Measurements from ENCODE around the gene SPAM1.
"Not testable (repeated sequence)": the region's sequence is repeated elsewhere in the genome, so short reads cannot be mapped to it uniquely, and the experiment has no call there.

SPAM1 gene

DNA sequence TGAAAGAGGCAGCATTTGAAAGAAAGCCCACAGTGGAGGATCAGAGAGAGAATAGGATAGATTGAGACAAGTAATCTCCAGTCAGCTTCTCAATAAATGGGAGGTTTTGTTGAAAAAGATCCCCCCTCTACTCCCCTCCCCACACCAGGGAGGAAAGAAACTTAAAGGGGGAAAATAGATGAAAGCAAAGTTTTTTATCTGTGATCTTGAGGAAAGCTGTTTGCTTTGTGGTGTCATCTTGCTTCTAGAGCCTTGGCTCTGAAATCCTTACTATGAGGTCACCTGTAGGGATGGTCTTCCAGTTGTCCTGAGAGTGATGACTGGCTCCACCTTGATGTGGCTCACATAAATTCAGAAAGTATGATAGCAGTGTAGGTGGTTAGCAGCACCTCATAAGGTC, at the start of gene SPAM1:
SPAM1 (plus strand) TSS at position 301 of the 400 bp plus-strand sequence. CDS start 28,330 bp downstream, outside the sequence.
- no peak for DNase-seq (ENCODE audit: low read depth in 1 of 2, low spot score in 1 of 2)

- DNase-seq (ENCODE audit: low read depth in 1 of 2, low spot score in 1 of 2): no peak
Observed at GRCh38 chr7:123876557-123877256, 48.3 kb upstream of the SPAM1 start.

GRCh38 chr7:123879628-123880027, 45.4 kb upstream of the SPAM1 start:
- DNase-seq (ENCODE audit: low read depth in 1 of 2, low spot score in 1 of 2): no peak

DNA sequence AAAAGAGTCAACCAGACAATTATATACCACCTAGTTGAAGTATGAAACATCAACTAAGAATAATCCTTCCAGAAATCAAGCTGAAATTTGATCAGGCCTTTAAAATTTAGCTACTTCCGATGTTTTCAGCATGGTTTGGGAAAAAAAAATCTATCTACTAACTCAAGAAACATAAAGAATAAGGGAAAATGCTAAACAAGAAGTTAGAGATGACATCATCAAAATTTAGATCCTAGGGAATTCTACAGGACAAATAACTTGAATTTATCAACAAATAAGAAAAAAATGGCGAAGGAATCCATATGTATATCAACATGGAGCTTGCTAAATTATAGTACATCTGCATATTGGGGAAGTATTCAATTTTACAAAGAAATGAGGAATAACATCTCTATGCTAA, 43.7 kb upstream of the SPAM1 start:
- no peak for DNase-seq (ENCODE audit: low read depth in 1 of 2, low spot score in 1 of 2)

DNA sequence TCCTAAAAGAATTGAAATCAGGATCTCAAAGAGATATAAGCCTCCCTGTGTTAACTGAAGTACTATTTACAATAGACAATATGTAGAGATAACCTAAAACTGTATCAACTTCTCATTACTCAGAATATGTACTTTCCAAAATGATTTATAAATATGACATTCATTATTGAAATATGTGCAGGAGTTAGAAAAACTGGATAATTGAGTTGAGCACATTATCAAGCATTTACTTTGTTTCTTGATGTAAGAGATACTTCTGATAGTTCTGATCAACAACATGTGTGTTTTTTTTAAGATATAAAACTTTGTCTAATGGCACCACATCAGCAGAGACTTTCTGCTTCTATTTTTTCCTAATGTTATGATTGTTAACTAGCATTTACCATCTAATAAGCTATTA, 41.9 kb upstream of the SPAM1 start:
- no peak for DNase-seq (ENCODE audit: low read depth in 1 of 2, low spot score in 1 of 2)

- DNase-seq (ENCODE audit: low read depth in 1 of 2, low spot score in 1 of 2): no peak
Observed at GRCh38 chr7:123888192-123888591, 36.8 kb upstream of the SPAM1 start.

GRCh38 chr7:123894753-123895152, 30.3 kb upstream of the SPAM1 start:
- not testable (repeated sequence) for DNase-seq (ENCODE audit: low read depth in 1 of 2, low spot score in 1 of 2)

DNA sequence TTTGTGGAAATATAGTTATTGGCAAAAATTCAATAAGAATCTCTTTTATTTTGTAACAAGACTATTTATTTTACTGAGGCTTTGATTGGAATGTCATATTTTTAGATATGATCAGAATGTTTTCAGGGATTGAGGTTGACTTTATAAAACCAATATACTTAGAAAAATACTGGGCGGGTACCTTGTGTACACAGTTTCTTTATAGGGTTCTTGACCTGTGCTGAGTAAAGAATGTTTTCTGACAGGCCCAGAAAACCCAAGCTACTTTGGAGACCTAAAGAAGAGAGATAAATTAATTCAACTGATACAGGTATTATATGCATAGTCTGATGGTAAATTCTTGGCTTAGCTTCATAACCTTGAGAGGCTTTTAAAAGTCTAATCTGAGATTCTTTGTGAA, 23.9 kb upstream of the SPAM1 start:
- DNase-seq (ENCODE audit: low read depth in 1 of 2, low spot score in 1 of 2): no peak

- DNase-seq (ENCODE audit: low read depth in 1 of 2, low spot score in 1 of 2): no peak
Observed at GRCh38 chr7:123905714-123906113, 19.3 kb upstream of the SPAM1 start.

DNA sequence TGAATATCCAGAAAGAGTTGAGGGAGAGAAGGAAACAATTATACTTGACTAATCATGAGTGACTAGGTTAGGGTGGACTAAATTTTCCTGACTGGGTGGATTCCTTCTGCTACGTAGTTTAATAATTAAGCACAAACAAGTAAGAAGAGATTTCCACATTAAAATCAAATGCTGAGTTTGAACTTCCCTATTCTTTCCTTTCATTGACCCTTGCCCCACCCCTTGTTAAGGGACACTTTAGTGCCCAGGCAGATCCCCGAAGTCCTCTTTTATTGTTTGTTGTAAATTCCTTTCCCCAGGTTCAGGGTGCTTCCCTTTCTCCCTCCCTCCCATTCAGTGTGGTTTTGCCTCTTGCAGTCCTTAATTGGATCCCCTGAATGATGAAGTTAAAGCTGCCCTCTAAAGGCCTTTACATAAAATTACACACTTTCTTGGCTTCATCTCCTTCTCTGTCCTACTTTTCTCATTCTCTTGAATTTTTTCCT, 8.8 kb upstream of the SPAM1 start:
- no peak for DNase-seq (ENCODE audit: low read depth in 1 of 2, low spot score in 1 of 2)

- DNase-seq (ENCODE audit: low read depth in 1 of 2, low spot score in 1 of 2): no peak
Observed at GRCh38 chr7:123917878-123918277, 7.2 kb upstream of the SPAM1 start.

DNA sequence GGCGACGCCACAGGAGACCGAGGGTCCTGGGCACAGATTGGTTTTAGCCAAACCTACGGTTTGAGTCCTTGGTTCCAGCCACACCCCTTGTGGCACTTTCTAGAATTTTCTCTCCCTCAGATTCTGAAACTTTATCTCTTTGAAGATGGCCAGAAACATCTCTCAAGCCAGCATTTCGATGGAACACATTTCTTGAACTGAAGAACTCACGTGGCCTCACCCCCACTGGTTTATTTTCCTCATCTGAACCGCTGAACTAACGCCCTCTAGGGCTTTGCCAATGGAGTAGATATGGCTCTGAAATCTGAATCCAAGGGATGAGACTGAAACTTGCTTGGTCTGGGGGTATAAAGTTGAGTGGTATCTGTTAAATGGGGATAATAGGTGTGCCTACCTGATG, 6.7 kb upstream of the SPAM1 start:
- no peak for DNase-seq (ENCODE audit: low read depth in 1 of 2, low spot score in 1 of 2)

GRCh38 chr7:123923599-123923998, 1.4 kb upstream of the SPAM1 start:
- no peak for DNase-seq (ENCODE audit: low read depth in 1 of 2, low spot score in 1 of 2)

DNA sequence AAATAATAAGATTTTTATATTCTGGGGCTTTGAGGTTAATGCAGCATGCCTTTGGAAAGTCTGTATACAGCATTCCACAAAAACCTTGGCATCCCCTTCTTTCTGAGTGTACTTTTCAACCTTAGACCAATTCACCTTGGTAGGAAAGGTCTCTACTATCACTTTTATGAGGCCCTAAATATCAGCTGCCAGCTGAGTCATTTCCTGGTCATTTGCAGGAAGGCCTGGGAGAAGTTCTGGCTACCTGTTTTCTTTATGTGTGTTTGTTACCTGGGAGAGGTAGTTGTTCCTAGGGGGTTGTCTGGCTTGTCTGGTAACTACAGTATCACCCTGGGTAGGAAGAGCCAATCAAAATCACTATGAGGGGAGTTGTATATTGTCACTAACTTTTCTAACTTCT, 4.1 kb downstream of the SPAM1 start:
- DNase-seq (ENCODE audit: low read depth in 1 of 2, low spot score in 1 of 2): no peak

- no peak for DNase-seq (ENCODE audit: low read depth in 1 of 2, low spot score in 1 of 2)
Observed at GRCh38 chr7:123929655-123930054, 4.6 kb downstream of the SPAM1 start.

- DNase-seq (ENCODE audit: low read depth in 1 of 2, low spot score in 1 of 2): no peak
Observed at GRCh38 chr7:123935436-123936381, 10.7 kb downstream of the SPAM1 start.

GRCh38 chr7:123936388-123936787, 11.3 kb downstream of the SPAM1 start:
- DNase-seq (ENCODE audit: low read depth in 1 of 2, low spot score in 1 of 2): no peak

DNA sequence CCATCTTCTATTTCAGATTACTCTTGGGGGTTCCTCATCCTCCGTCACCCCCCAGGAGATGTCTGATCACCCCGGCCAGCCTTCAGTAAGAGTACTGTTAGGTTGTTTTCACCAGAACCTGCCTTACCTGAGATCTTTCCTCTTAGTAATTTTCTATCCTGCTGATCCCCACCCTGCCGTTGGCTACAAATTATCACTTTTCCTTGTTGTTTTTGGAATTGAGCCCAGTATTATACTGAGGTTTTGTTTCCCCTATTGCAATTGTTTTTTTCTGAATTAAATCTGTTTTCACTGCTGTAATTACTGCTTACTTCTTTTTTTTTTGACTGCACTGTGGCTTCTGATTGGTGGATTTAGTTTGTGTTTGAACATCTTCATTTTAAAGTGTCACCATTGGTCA, 14.7 kb downstream of the SPAM1 start:
- DNase-seq (ENCODE audit: low read depth in 1 of 2, low spot score in 1 of 2): no peak

DNA sequence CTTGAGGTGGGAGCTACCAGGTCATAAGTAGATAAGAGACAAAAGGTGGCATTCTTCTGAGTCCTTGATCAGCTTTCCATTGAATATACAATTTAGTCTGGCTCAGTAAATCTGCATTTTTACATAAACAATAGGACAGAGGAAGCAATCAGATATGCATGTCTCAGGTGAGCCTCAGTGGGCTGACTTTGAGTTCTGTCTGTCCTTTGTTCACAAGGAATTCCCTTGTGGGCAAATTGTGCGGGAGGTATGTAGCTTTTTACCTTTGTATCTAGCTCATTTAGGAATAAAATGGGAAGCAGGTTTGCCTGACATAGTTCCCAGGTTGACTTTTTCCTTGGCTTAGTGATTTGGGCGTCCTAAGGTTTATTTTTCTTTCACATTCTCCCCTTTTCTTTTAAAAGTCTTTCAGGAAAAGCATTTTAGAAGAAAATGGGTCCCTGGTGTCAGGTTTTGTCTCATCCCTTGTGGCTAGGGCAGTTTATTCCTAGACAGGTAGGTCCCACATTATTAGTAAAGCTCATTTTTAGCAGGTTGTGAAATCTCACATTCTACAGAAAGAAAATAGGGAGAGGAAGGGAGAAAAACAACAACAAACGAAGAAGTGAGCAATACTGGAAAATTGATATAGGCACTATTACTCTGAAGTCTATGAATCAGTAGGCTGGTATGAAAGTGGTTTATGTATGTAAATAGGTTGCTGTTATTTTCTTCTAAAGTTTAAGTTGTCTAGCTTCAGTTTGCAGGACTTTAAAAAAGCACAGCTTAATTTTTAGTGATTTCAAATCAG, 16.5 kb downstream of the SPAM1 start:
- DNase-seq (ENCODE audit: low read depth in 1 of 2, low spot score in 1 of 2): no peak

- no peak for DNase-seq (ENCODE audit: low read depth in 1 of 2, low spot score in 1 of 2)
Observed at GRCh38 chr7:123944395-123944794, 19.4 kb downstream of the SPAM1 start.

DNA sequence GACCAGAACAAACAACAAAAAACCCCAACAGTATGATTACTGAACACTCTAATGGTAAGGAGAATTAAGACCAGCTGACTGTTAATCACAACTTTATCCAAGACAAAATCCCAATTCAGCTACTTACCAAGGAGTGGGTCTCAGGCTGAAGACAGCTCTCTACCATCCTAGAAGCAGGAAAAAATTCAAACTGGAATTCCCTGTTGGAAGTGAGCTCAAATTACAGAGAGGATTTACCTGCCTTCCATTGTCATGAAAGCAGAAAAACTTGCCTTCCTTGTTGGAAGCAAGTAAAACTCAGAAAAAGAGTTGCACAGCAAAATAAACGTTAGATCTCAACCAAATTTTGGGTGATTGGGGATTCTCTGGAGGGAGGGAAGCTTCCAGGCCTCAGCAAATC, 20.9 kb downstream of the SPAM1 start:
- no peak for DNase-seq (ENCODE audit: low read depth in 1 of 2, low spot score in 1 of 2)

Data from stimulated activated CD4-positive, alpha-beta T cell treated with anti-CD3 and anti-CD28 coated beads, Interleukin-15, amount 100 ng/mL, for 1 hour (primary cell).